H1 (cell line): ENCODE measurements around the gene MINDY3. TPM values are rescaled to one million over a fixed set of nuclear protein-coding genes. Genes with fewer than 3 reads are reported as not detected.

Experiments
- CTCF ChIA-PET: fragments of 300-600 bp; sonication (Branson Sonifier 250); formaldehyde crosslinking; loops from one replicate; lab custom pipeline; 2021; ENCODE audit not compliant: partially characterized antibody; lab: Charles Lee
- POLR2A ChIA-PET: fragments of 300-600 bp; sonication (Branson Sonifier 250); formaldehyde crosslinking; loops from one replicate; lab custom pipeline; 2021; ENCODE audit warnings: inconsistent platforms; ENCODE audit not compliant: partially characterized antibody; lab: Charles Lee
- DNase-seq, 2 experiments: peaks; one replicate each; pipeline versions ENCODE4 v3.0.0 to v3.0.0-alpha.2; 2010 to 2022; ENCODE audit warnings: low spot score in 2 of 2, low read depth in 1 of 2, mixed read lengths in 1 of 2
- FAIRE-seq: peaks from 2 replicates; lab custom pipeline; 2011; peaks lifted over from hg19 to GRCh38; lab: Jason Lieb, UNC
- H2AFZ ChIP-seq: 2 replicates; pipeline ENCODE4 v1.8.1; 2012; ENCODE audit warnings: low read length, inconsistent platforms
- H2AK5ac ChIP-seq: 2 replicates; pipeline ENCODE4 v1.6.1; 2013; ENCODE audit warnings: low read depth, low read length
- H2BK120ac ChIP-seq: replicated peaks from 2 replicates; pipeline ENCODE3; 2013; ENCODE audit warnings: low read depth, low read length, inconsistent platforms
- H2BK12ac ChIP-seq: 2 replicates; pipeline ENCODE4 v1.6.1; 2013; ENCODE audit warnings: low read depth, low read length
- H2BK15ac ChIP-seq: 2 replicates; pipeline ENCODE4 v1.6.1; 2013; ENCODE audit warnings: low read length
- H2BK20ac ChIP-seq: 2 replicates; pipeline ENCODE4 v1.6.1; 2013; ENCODE audit warnings: low read length
- H2BK5ac ChIP-seq: 2 replicates; pipeline ENCODE4 v1.6.1; 2013; ENCODE audit warnings: low read depth, low read length
- H3K14ac ChIP-seq: 2 replicates; pipeline ENCODE4 v1.6.1; 2013; ENCODE audit warnings: inconsistent platforms; ENCODE audit not compliant: insufficient read length
- H3K18ac ChIP-seq: 2 replicates; pipeline ENCODE4 v1.6.1; 2013; ENCODE audit warnings: low read length; ENCODE audit errors: extremely low read depth
- H3K23ac ChIP-seq: 2 replicates; pipeline ENCODE4 v1.6.1; 2013; ENCODE audit warnings: inconsistent platforms; ENCODE audit not compliant: insufficient read length
- H3K23me2 ChIP-seq: 2 replicates; pipeline ENCODE4 v1.6.1; 2013; ENCODE audit warnings: low read depth, low read length
- H3K27ac ChIP-seq: 2 replicates; pipeline ENCODE4 v1.6.1; 2011; ENCODE audit warnings: low read depth, low read length, inconsistent platforms
- H3K27me3 ChIP-seq, 4 experiments: replicated peaks in 1 of 4; 1 replicate in 1 of 4; 2 replicates in 3 of 4; pipeline versions ENCODE4 v1.6.1 to v1.8.1; 2011 to 2013; ENCODE audit warnings: low read length in 3 of 4, mild to moderate bottlenecking in 3 of 4, inconsistent platforms in 2 of 4, mixed read lengths in 2 of 4, moderate library complexity in 1 of 4; ENCODE audit not compliant: control insufficient read depth in 3 of 4, insufficient read depth in 3 of 4; ENCODE audit errors: extremely low read depth in 1 of 4
- H3K36me3 ChIP-seq, 4 experiments: 2 replicates each; pipeline versions ENCODE4 v1.6.1 to v1.8.1; 2011 to 2013; ENCODE audit warnings: mild to moderate bottlenecking in 4 of 4, low read length in 3 of 4, moderate library complexity in 2 of 4, control low read depth in 1 of 4, inconsistent platforms in 1 of 4; ENCODE audit not compliant: insufficient read depth in 4 of 4, control insufficient read depth in 2 of 4
- H3K4ac ChIP-seq: replicated peaks from 2 replicates; pipeline ENCODE3; 2013; ENCODE audit warnings: low read length, low read depth, mixed read lengths, inconsistent platforms; ENCODE audit not compliant: insufficient read length
- H3K4me1 ChIP-seq, 4 experiments: replicated peaks in 1 of 4; 1 replicate in 1 of 4; 2 replicates in 3 of 4; pipeline versions ENCODE4 v1.6.1 to v1.8.1; 2011 to 2013; ENCODE audit warnings: low read length in 3 of 4, inconsistent platforms in 2 of 4, mixed read lengths in 1 of 4; ENCODE audit not compliant: insufficient read depth in 4 of 4, control insufficient read depth in 3 of 4
- H3K4me2 ChIP-seq, 2 experiments: 2 replicates each; pipeline versions ENCODE4 v1.6.1 to v1.8.1; 2011 to 2013; ENCODE audit warnings: low read depth in 2 of 2, low read length in 2 of 2, control low read depth in 1 of 2, inconsistent platforms in 1 of 2, mild to moderate bottlenecking in 1 of 2; ENCODE audit not compliant: insufficient read depth in 1 of 2
- H3K4me3 ChIP-seq, 4 experiments: fragments of 200-600, 300-600 bp in 1 of 4; sonication (generic), shearing (Covaris generic), sonication (Bioruptor Twin) in 1 of 4; 2 replicates each; pipeline versions ENCODE4 v1.5.1 to v1.8.1; 2011 to 2016; ENCODE audit warnings: low read length in 4 of 4, low read depth in 3 of 4, control low read depth in 2 of 4, inconsistent platforms in 2 of 4, mild to moderate bottlenecking in 2 of 4, mixed read lengths in 1 of 4, moderate library complexity in 1 of 4; ENCODE audit not compliant: insufficient read depth in 2 of 4; ENCODE audit errors: extremely low read depth in 1 of 4
- H3K56ac ChIP-seq: replicated peaks from 2 replicates; pipeline ENCODE3; 2013; ENCODE audit warnings: low read depth, mild to moderate bottlenecking, mixed read lengths, low read length, inconsistent platforms; ENCODE audit not compliant: insufficient read length
- H3K79me1 ChIP-seq: 2 replicates; pipeline ENCODE4 v1.6.1; 2013; ENCODE audit warnings: low read depth, low read length, control low read depth
- H3K79me2 ChIP-seq, 2 experiments: 2 replicates each; pipeline versions ENCODE4 v1.6.1 to v1.8.1; 2012 to 2013; ENCODE audit warnings: low read length in 2 of 2, mild to moderate bottlenecking in 2 of 2, inconsistent platforms in 1 of 2; ENCODE audit not compliant: insufficient read depth in 2 of 2, control insufficient read depth in 1 of 2
- H3K9ac ChIP-seq, 4 experiments: replicated peaks in 1 of 4; 1 replicate in 1 of 4; 2 replicates in 3 of 4; pipeline versions ENCODE4 v1.6.1 to v1.8.1; 2011 to 2013; ENCODE audit warnings: low read depth in 3 of 4, low read length in 3 of 4, control low read depth in 2 of 4, mild to moderate bottlenecking in 2 of 4, moderate library complexity in 2 of 4, inconsistent platforms in 1 of 4; ENCODE audit errors: extremely low read depth in 1 of 4
- H3K9me3 ChIP-seq, 2 experiments: 2 replicates each; pipeline versions ENCODE4 v1.6.1 to v1.8.1; 2012 to 2013; ENCODE audit warnings: mild to moderate bottlenecking in 2 of 2, moderate library complexity in 2 of 2, control low read depth in 1 of 2, inconsistent platforms in 1 of 2, low read depth in 1 of 2, low read length in 1 of 2, mixed read lengths in 1 of 2; ENCODE audit not compliant: insufficient read depth in 2 of 2
- H4K20me1 ChIP-seq, 2 experiments: replicated peaks in 1 of 2; 2 replicates each; pipeline versions ENCODE3 to v1.8.1; 2011 to 2013; ENCODE audit warnings: inconsistent platforms in 2 of 2, low read length in 2 of 2, mild to moderate bottlenecking in 1 of 2; ENCODE audit not compliant: insufficient read depth in 2 of 2, control insufficient read depth in 1 of 2
- H4K5ac ChIP-seq: 2 replicates; pipeline ENCODE4 v1.6.1; 2013; ENCODE audit warnings: low read length, low read depth, mixed read lengths, inconsistent platforms; ENCODE audit not compliant: insufficient read length
- H4K8ac ChIP-seq: 2 replicates; pipeline ENCODE4 v1.8.0; 2013; ENCODE audit warnings: mild to moderate bottlenecking, moderate library complexity, low read length, inconsistent platforms; ENCODE audit not compliant: insufficient read depth; ENCODE audit errors: extremely low read depth
- H4K91ac ChIP-seq: replicated peaks from 2 replicates; pipeline ENCODE3; 2013; ENCODE audit warnings: low read length, mixed read lengths, inconsistent platforms; ENCODE audit not compliant: insufficient read length
- ASH2L ChIP-seq: fragments of 200-600, 300-600 bp; sonication (generic); IDR thresholded peaks from one replicate; pipeline ENCODE4 v1.7.1; 2017; ENCODE audit warnings: low read length
- BRCA1 ChIP-seq: IDR thresholded peaks from 2 replicates; pipeline ENCODE4 v1.6.1; 2012; ENCODE audit warnings: low read depth, low read length, improper control_type of control experiment
- CTBP2 ChIP-seq: IDR thresholded peaks from 2 replicates; pipeline ENCODE4 v1.7.0; 2011; ENCODE audit warnings: borderline replicate concordance, mild to moderate bottlenecking, moderate library complexity, mixed read lengths, low read length; ENCODE audit not compliant: insufficient read depth, insufficient read length
- E2F6 ChIP-seq: IDR thresholded peaks from 2 replicates; pipeline ENCODE4 v1.6.1; 2012; ENCODE audit warnings: inconsistent platforms
- MAFK ChIP-seq: IDR thresholded peaks from 2 replicates; pipeline ENCODE4 v1.6.1; 2012; ENCODE audit warnings: low read depth, mild to moderate bottlenecking, improper control_type of control experiment, low read length
- RAD21 ChIP-seq, 2 experiments: IDR thresholded peaks in 1 of 2; conservative IDR thresholded peaks in 1 of 2; 2 replicates each; pipeline ENCODE4 v1.6.1; 2011; ENCODE audit warnings: low read depth in 2 of 2, low read length in 2 of 2, improper control_type of control experiment in 1 of 2, inconsistent platforms in 1 of 2, mild to moderate bottlenecking in 1 of 2, moderate library complexity in 1 of 2
- SIRT6 ChIP-seq: IDR thresholded peaks from one replicate; pipeline ENCODE4 v1.7.1; 2012; ENCODE audit warnings: low read length, inconsistent platforms
- SP4 ChIP-seq: IDR thresholded peaks from 2 replicates; pipeline ENCODE4 v1.6.1; 2012; ENCODE audit warnings: low read length, inconsistent platforms
- ZNF274 ChIP-seq: IDR thresholded peaks from 2 replicates; pipeline ENCODE4 v1.7.0; 2012; ENCODE audit warnings: low read length, borderline replicate concordance; ENCODE audit errors: extremely low read depth
- WGBS, 2 experiments: shearing (Covaris generic) in 1 of 2; methylation state at CpG; one replicate each; pipeline versions ENCODE4 v1.1.6 to v1.1.7; 2013 to 2015; ENCODE audit warnings: low lambda C conversion rate in 2 of 2, mixed read lengths in 2 of 2, inconsistent platforms in 1 of 2, low coverage in 1 of 2, missing lambda C conversion rate in 1 of 2; ENCODE audit not compliant: insufficient replicate concordance in 2 of 2, insufficient coverage in 1 of 2, insufficient read length in 1 of 2; ENCODE audit errors: extremely low coverage in 1 of 2, missing lambda C conversion rate in 1 of 2; 5-methylcytosine and 5-hydroxymethylcytosine counted together
- polyA plus RNA-seq, 7 experiments: library from polyadenylated mRNA; depleted of rRNA in 3 of 7; stranded (reverse) in 5 of 7; unstranded in 2 of 7; fragments of >200 nt in 5 of 7; fragments of 200-250 nt in 2 of 7; gene quantifications; 1 replicate in 5 of 7; 2 replicates in 1 of 7; 4 replicates in 1 of 7; pipeline versions ENCODE4 v1.2.1 to v1.2.3, GENCODE V29; 2011 to 2013; ENCODE audit warnings: missing spikeins in 2 of 7, mixed read lengths in 2 of 7
- total RNA-seq: library from RNA; stranded (reverse); fragmentation: NEBNext Ultra II Directional; extraction: Animal tissue kit (Norgen Biotek cat#: 25700); gene quantifications from 2 replicates; pipeline ENCODE4 v1.2.1, GENCODE V29; 2021

Gene MINDY3
- total and polyA plus RNA-seq, 2 of the 8 experiments (the other 6 are each of a cell fraction or from before 2014, with no cell fraction given): 4.6 to 13.6 TPM

DNA sequence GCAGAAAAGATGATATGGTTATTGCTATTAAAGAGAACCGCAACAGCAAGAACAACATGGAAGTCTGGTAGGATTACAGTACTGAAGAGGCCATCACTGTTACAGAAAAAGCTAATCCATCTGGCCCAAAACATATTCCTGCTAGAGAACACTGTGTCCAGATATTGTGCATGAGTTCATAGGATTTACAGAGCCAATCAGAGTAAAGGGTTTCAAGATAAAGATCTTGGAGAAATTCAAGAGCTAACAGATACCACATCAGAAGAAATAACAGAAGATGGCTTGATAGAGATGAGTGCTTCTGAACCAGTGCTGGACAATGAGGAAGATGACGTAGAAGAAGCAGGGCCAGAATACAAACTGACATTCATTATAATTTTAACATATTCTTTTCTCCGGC, 58.7 kb downstream of the MINDY3 start:
- Histone ChIP-seq H3K14ac (no peak overlapping the region), H3K18ac (no peak overlapping the region), H3K27me3 (no peaks in the 10 kb centered on the region), H4K5ac (no peak overlapping the region), H3K4me2 (no peak overlapping the region), H3K4me1 (no peaks in the 10 kb centered on the region; a peak in 1 of 7 replicates), H3K4me3 (no peak overlapping the region), H3K27ac (no peak overlapping the region), H3K9ac (no peak overlapping the region), H2BK15ac (no peak overlapping the region), H3K79me1 (no peaks in the 10 kb centered on the region), H2BK12ac (no peak overlapping the region), H3K36me3 (no peaks in the 10 kb centered on the region), H3K4ac (no peak overlapping the region), H2BK120ac (no peak overlapping the region), H4K91ac (no peak overlapping the region), H2AK5ac (no peak overlapping the region), H3K9me3 (no peaks in the 10 kb centered on the region), H3K79me2 (no peaks in the 10 kb centered on the region), H3K23ac (no peak overlapping the region), H4K20me1 (no peaks in the 10 kb centered on the region), H2BK5ac (no peak overlapping the region), H3K23me2 (no peaks in the 10 kb centered on the region), H2BK20ac (no peak overlapping the region), H4K8ac (no peak overlapping the region), H2AFZ (no peak overlapping the region), H3K56ac (no peak overlapping the region)
- POLR2A ChIA-PET: no interaction called here
- 98% methylated on average over 3 of the region's 3 CpGs; no CpG with 5 or more reads in 1 of the 2 experiments for WGBS, 2 experiments
- CTCF ChIA-PET: no interaction called here
- no peak for FAIRE-seq
- TF ChIP-seq CTBP2 (no peak), BRCA1 (no peak), E2F6 (no peak), ZNF274 (no peak), SP4 (no peak), MAFK (no peak), RAD21 (IDR thresholded peaks at IDR 0.05 in 1 of 2, conservative IDR thresholded peaks at IDR 0.05 in 1 of 2; ENCODE audit: low read depth in 2 of 2, low read length in 2 of 2) (no peak), SIRT6 (no peak), ASH2L (no peak)
- DNase-seq: no peak
